GM12878 (cell line): ENCODE results near the gene ADSS2. TPM values are rescaled to one million over a fixed set of nuclear protein-coding genes. Genes with fewer than 3 reads are reported as not detected.
A peak's percentile ranks its signal among the peaks of the same experiment; 100 is the strongest.

Experiments used
- BMI1 ChIP-seq: fragments of 450-650 bp; IDR thresholded peaks from 2 replicates; pipeline ENCODE4 v1.6.1; 2016; ENCODE audit warnings: mild to moderate bottlenecking, moderate library complexity, borderline replicate concordance
- CHD1 ChIP-seq: IDR thresholded peaks from 2 replicates; pipeline ENCODE4 v1.6.1; 2012; ENCODE audit warnings: low read depth, low read length, improper control_type of control experiment
- CHD4 ChIP-seq: fragments of 200-600 bp; sonication (generic); IDR thresholded peaks from 2 replicates; pipeline ENCODE4 v1.6.1; 2016; ENCODE audit warnings: mild to moderate bottlenecking
- CREB1 ChIP-seq: IDR thresholded peaks from 2 replicates; pipeline ENCODE4 v1.6.1; 2012; ENCODE audit warnings: low read depth, mild to moderate bottlenecking, inconsistent platforms
- CTCF ChIP-seq, 3 experiments: IDR thresholded peaks in 2 of 3; conservative IDR thresholded peaks in 1 of 3; 2 replicates each; pipeline ENCODE4 v1.5.1; 2011; ENCODE audit warnings: low read depth in 3 of 3, low read length in 3 of 3, mild to moderate bottlenecking in 3 of 3, control low read depth in 2 of 3, moderate library complexity in 2 of 3, inconsistent platforms in 1 of 3, mixed read lengths in 1 of 3; ENCODE audit not compliant: control insufficient read depth in 2 of 3, insufficient read depth in 1 of 3; ENCODE audit errors: extremely low read depth in 1 of 3
- ESRRA ChIP-seq: IDR thresholded peaks from 2 replicates; pipeline ENCODE4 v1.6.1; 2012; ENCODE audit warnings: mild to moderate bottlenecking, low read length, improper control_type of control experiment
- FOXK2 ChIP-seq: fragments of 450-650 bp; IDR thresholded peaks from 2 replicates; pipeline ENCODE4 v1.6.1; 2017; ENCODE audit warnings: mild to moderate bottlenecking, moderate library complexity
- HCFC1 ChIP-seq: fragments of 150-350 bp; IDR thresholded peaks from 2 replicates; pipeline ENCODE4 v1.6.1; 2014; ENCODE audit warnings: low read length
- HDAC2 ChIP-seq: fragments of 200-600 bp; sonication (generic); IDR thresholded peaks from 2 replicates; pipeline ENCODE4 v1.6.1; 2017
- IKZF1 ChIP-seq: fragments of 450-650 bp; conservative IDR thresholded peaks from 2 replicates; pipeline ENCODE4 v1.6.1; 2017; ENCODE audit warnings: antibody characterized with exemption, mild to moderate bottlenecking
- IRF4 ChIP-seq: IDR thresholded peaks from 2 replicates; pipeline ENCODE4 v1.6.1; 2011; ENCODE audit warnings: low read depth, low read length
- JUNB ChIP-seq: IDR thresholded peaks from 2 replicates; pipeline ENCODE4 v1.6.1; 2016; ENCODE audit warnings: antibody characterized with exemption, mild to moderate bottlenecking
- MTA3 ChIP-seq: IDR thresholded peaks from 2 replicates; pipeline ENCODE4 v1.6.1; 2012; ENCODE audit warnings: low read length, inconsistent platforms, borderline replicate concordance
- MYC ChIP-seq: IDR thresholded peaks from 2 replicates; pipeline ENCODE4 v1.6.1; 2011; ENCODE audit warnings: mild to moderate bottlenecking, low read length, moderate library complexity, inconsistent platforms; ENCODE audit not compliant: insufficient read depth, insufficient replicate concordance, insufficient read length, severe bottlenecking
- NBN ChIP-seq: fragments of 450-650 bp; IDR thresholded peaks from 2 replicates; pipeline ENCODE4 v1.6.1; 2016
- NFYA ChIP-seq: IDR thresholded peaks from 2 replicates; pipeline ENCODE4 v1.6.1; 2011; ENCODE audit warnings: low read depth, mild to moderate bottlenecking, low read length, improper control_type of control experiment, borderline replicate concordance
- RAD21 ChIP-seq: IDR thresholded peaks from 2 replicates; pipeline ENCODE4 v1.6.1; 2011; ENCODE audit warnings: mild to moderate bottlenecking, low read depth, low read length, moderate library complexity; ENCODE audit not compliant: insufficient read depth
- RAD51 ChIP-seq: fragments of 450-650 bp; IDR thresholded peaks from 2 replicates; pipeline ENCODE4 v1.6.1; 2016; ENCODE audit warnings: moderate library complexity, mild to moderate bottlenecking, inconsistent platforms
- RB1 ChIP-seq: fragments of 450-650 bp; formaldehyde crosslinking; IDR thresholded peaks from 2 replicates; pipeline ENCODE4 v1.6.1; 2017; ENCODE audit warnings: mild to moderate bottlenecking, borderline replicate concordance
- REST ChIP-seq: IDR thresholded peaks from 2 replicates; pipeline ENCODE4 v1.6.1; 2012; ENCODE audit warnings: mild to moderate bottlenecking, low read depth, low read length
- TAF1 ChIP-seq: IDR thresholded peaks from 2 replicates; pipeline ENCODE4 v1.6.1; 2011; ENCODE audit warnings: mild to moderate bottlenecking, low read depth, low read length, borderline replicate concordance
- TBL1XR1 ChIP-seq: IDR thresholded peaks from 2 replicates; pipeline ENCODE4 v1.6.1; 2012; ENCODE audit warnings: low read depth, low read length, improper control_type of control experiment
- TCF7 ChIP-seq: IDR thresholded peaks from 2 replicates; pipeline ENCODE4 v1.6.1; 2014; ENCODE audit warnings: antibody characterized with exemption, borderline replicate concordance
- USF2 ChIP-seq: IDR thresholded peaks from 2 replicates; pipeline ENCODE4 v1.6.1; 2011; ENCODE audit warnings: low read depth, low read length, improper control_type of control experiment, borderline replicate concordance
- YY1 ChIP-seq: IDR thresholded peaks from 2 replicates; pipeline ENCODE4 v1.6.1; 2011; ENCODE audit warnings: low read depth, mild to moderate bottlenecking, low read length
- ZNF207 ChIP-seq: fragments of 450-650 bp; IDR thresholded peaks from 2 replicates; pipeline ENCODE4 v1.6.1; 2014; ENCODE audit warnings: antibody characterized with exemption, mild to moderate bottlenecking, borderline replicate concordance
- ZNF622 ChIP-seq: fragments of 450-650 bp; IDR thresholded peaks from 2 replicates; pipeline ENCODE4 v1.6.1; 2017; ENCODE audit warnings: mild to moderate bottlenecking, inconsistent platforms
- polyA plus RNA-seq, 11 experiments: library from polyadenylated mRNA; depleted of rRNA in 4 of 11; unstranded in 6 of 11; stranded (reverse) in 5 of 11; fragments of >200 nt; fragmentation: Nextera tagmentation in 4 of 11; fragmentation: Illumina TruSeq in 1 of 11; extraction: Ambion mirVana in 4 of 11; extraction: Trizol in 1 of 11; gene quantifications; 1 replicate in 1 of 11; 2 replicates in 10 of 11; pipeline versions ENCODE4 v1.2.1 to v1.2.3, GENCODE V29; 2011 to 2016; ENCODE audit warnings: inconsistent platforms in 2 of 11, missing spikeins in 2 of 11, low read depth in 1 of 11
- total RNA-seq, 4 experiments: library from RNA; depleted of rRNA in 3 of 4; stranded (reverse); fragments of >200 nt in 3 of 4; fragmentation: Illumina TruSeq in 1 of 4; extraction: Trizol in 1 of 4; gene quantifications; 2 replicates each; pipeline versions ENCODE4 v1.2.1 to v1.2.3, GENCODE V29; 2013 to 2021

ADSS2 gene
- total and polyA plus RNA-seq, 10 of the 15 experiments (the other 5 are each of a cell fraction or from before 2014, with no cell fraction given) = 8.1 to 49.3 (median 40.6) TPM

GRCh38 chr1:244451951-244452795, 464 bp upstream of the ADSS2 start (continued):
- TF ChIP-seq YY1 = peak; percentile 90
- TF ChIP-seq ZNF622 = no peak
- peak; percentile 9 for TF ChIP-seq MYC
- no peak for TF ChIP-seq FOXK2
- 0 out of 2 replicates have a peak, but pooled peaks have one; percentile 9 for TF ChIP-seq RAD51
- TF ChIP-seq NBN = no peak; the same call in 1 of the 2 replicates
- TF ChIP-seq USF2 = no peak
- TF ChIP-seq TBL1XR1 = no peak
- TF ChIP-seq TAF1 = peak; percentile 11; the same call in 1 of the 2 replicates
- TF ChIP-seq IKZF1 = peak; percentile 80
- no peak for TF ChIP-seq BMI1
- no peak for TF ChIP-seq CHD4
- TF ChIP-seq ZNF207 = no peak
- TF ChIP-seq REST = no peak
- TF ChIP-seq JUNB = no peak
- TF ChIP-seq HDAC2 = no peak
- no peak for TF ChIP-seq CREB1
- no peak for TF ChIP-seq RB1
- no peak for TF ChIP-seq NFYA
- TF ChIP-seq ESRRA = no peak
- TF ChIP-seq TCF7 = no peak
- TF ChIP-seq MTA3 = no peak
- TF ChIP-seq RAD21 = peak; percentile 53
- no peak for TF ChIP-seq CHD1
- TF ChIP-seq CTCF (IDR thresholded peaks at IDR 0.05 in 2 of 3, conservative IDR thresholded peaks at IDR 0.05 in 1 of 3; ENCODE audit: control insufficient read depth in 2 of 3, extremely low read depth in 1 of 3, insufficient read depth in 1 of 3, low read depth in 3 of 3, low read length in 3 of 3) = peak; percentile 42 to 54 (median 54); a peak in 4 of 6 replicates
- 0 out of 2 replicates have a peak, but pooled peaks have one; percentile 17 for TF ChIP-seq IRF4
- TF ChIP-seq HCFC1 = peak; percentile 96
